GM10248 (cell line): ENCODE data around the gene MAP2K3.

ENCODE experiments used
- CTCF ChIA-PET: fragments of 300-600 bp; sonication (Branson Sonifier 250); formaldehyde crosslinking; extraction: SDS; loops from one replicate; lab custom pipeline; 2021; ENCODE audit warnings: antibody characterized with exemption; lab: Yijun Ruan, JAX
- POLR2A ChIA-PET: fragments of 350-650 bp; sonication (Branson Sonifier 250); formaldehyde crosslinking; extraction: SDS; loops from one replicate; lab custom pipeline; 2020; ENCODE audit warnings: antibody characterized with exemption; lab: Yijun Ruan, JAX
- DNase-seq: peaks from one replicate; pipeline ENCODE4 v3.0.0; 2012; ENCODE audit errors: extremely low spot score
- TF ChIP-seq, protein P1 (sequence below): IDR thresholded peaks from 2 replicates; pipeline ENCODE4 v1.5.1; 2012; ENCODE audit warnings: mild to moderate bottlenecking, low read depth; ENCODE audit errors: extremely low read depth, missing control alignments, control extremely low read depth

MAP2K3 gene

DNA sequence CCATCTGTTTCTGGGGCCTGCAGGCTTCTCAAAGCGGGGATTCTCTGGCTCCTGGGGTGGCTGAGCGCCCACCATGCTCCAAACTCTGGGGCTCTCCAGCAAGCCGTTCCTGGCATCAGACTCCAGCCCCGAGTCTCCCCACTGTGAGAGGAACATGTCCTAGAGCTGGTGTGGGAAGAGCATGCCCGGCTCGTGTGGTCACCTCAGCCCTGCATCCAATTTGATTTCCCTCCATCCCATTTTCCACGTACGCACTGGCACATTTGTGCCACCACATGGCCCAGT is 68.4 kb downstream of the MAP2K3 start:
- DNase-seq, result no peak
- TF ChIP-seq, protein P1, sequence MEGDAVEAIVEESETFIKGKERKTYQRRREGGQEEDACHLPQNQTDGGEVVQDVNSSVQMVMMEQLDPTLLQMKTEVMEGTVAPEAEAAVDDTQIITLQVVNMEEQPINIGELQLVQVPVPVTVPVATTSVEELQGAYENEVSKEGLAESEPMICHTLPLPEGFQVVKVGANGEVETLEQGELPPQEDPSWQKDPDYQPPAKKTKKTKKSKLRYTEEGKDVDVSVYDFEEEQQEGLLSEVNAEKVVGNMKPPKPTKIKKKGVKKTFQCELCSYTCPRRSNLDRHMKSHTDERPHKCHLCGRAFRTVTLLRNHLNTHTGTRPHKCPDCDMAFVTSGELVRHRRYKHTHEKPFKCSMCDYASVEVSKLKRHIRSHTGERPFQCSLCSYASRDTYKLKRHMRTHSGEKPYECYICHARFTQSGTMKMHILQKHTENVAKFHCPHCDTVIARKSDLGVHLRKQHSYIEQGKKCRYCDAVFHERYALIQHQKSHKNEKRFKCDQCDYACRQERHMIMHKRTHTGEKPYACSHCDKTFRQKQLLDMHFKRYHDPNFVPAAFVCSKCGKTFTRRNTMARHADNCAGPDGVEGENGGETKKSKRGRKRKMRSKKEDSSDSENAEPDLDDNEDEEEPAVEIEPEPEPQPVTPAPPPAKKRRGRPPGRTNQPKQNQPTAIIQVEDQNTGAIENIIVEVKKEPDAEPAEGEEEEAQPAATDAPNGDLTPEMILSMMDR, result no peak
- ChIA-PET CTCF (no interaction called here), POLR2A (no interaction called here)

DNA sequence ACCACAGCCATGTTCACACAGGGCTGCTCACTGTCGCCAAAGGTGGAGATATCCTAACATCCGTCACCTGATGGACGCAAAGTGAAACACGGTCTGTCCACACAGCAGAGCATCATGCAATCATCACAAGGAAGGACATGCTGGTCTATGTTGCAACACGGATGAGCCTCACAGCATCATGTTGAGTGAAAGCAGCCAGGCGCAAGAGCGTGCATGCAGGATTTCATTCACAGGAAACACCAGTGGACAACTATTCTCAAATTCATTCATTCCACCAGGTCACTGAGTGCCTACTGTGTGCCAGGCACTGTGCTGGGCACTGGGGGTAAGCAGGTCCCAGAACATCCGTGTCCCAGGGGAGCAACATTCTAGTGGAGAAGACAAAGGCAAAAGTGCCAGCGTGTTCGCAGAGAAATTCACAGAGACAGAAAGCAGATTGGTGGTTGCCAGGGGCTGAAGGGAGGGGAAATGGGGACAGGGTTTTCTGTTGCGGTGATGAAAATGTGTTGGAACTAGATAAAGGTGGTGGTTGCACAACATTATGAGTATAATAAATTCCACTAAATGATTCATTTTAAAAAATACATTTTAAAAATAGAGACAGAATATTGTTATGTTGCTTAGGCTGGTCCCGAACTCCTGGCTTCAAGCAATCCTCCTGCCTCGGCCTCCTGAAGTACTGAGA is 69.0 kb downstream of the MAP2K3 start:
- CTCF ChIA-PET, result no interaction called here
- TF ChIP-seq, protein P1, result no peak
- no peak for DNase-seq
- POLR2A ChIA-PET, result no interaction called here

DNA sequence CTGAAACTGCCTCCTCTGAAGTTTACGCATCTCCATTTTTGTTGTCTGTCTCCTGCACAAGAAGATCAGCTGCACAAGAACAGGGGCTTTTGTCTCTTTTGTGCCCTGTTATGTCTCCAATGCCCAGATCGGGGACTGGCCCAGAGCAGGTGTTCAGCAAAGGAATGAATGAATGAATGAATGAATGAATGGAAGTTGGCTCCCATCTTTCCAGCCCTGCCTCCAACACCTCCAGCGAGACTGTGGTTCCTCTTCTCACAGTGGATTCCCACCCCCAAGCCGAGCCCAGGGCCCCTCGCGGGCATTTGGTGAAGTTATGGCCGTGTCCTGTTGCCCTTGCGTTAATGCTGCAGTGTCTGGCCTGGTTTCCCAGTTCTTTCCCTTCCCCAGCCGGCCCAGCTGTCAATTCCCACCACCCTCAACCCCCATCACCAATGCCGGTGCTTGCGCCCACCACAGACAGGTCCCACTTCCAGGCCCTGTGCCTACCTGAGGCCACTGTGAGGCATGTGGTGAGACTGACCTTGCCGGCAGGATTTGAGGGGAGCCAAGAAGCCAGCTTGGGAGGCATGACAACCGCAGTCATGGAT is 70.4 kb downstream of the MAP2K3 start:
- POLR2A ChIA-PET, result no interaction called here

DNA sequence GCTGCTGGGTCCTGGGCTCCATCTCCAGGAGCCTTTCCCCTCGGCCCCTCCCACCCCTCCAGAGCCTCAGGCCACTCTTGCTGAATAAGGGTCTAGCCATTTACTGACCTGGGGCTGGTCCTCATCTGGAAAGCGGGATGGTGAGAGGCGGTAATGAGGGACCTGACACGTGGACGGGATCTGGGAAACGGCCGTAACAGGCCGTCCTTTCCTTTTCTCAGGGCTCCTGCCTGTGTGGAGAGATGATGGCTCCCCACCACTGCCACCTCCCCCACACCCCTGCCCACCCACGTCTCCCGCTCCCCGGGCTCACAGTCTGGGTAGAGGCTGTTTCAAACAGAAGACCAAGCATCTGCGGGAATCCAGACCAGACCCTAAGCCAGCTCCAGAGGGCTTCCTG is 71.1 kb downstream of the MAP2K3 start:
- no peak for DNase-seq
- CTCF ChIA-PET, result no interaction called here
- POLR2A ChIA-PET, result no interaction called here
- TF ChIP-seq, protein P1, result no peak

More for the DNA sequence above, 70.4 kb downstream of the MAP2K3 start:
- CTCF ChIA-PET, result no interaction called here
- TF ChIP-seq, protein P1, result no peak
- DNase-seq, result no peak

DNA sequence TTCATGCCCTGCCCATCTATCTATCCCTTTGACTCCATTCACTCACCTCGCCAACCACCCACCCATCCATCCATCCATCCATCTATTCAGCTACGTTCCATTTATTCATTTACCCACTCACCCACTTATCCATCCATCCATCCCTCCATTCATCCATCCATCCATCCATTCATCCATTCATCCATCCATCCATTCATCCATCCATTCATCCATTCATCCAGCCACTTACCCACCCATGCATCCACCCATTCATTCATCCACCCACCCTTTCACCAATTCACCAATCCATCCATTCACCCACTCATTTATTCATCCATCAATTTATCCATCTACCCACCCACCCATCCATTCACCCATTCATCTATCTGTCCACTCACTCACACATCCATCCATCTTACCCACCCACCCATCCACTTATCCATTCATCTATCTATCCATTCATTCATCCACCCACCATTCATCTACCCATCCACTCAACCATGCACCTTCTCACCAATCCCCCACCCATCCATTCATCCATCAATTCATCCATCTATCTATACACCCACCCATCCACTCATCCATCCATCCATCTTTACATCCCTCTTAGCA is 72.1 kb downstream of the MAP2K3 start:
- DNase-seq, result no peak
- TF ChIP-seq, protein P1, result no peak
- POLR2A ChIA-PET, result no interaction called here
- CTCF ChIA-PET, result no interaction called here

DNA sequence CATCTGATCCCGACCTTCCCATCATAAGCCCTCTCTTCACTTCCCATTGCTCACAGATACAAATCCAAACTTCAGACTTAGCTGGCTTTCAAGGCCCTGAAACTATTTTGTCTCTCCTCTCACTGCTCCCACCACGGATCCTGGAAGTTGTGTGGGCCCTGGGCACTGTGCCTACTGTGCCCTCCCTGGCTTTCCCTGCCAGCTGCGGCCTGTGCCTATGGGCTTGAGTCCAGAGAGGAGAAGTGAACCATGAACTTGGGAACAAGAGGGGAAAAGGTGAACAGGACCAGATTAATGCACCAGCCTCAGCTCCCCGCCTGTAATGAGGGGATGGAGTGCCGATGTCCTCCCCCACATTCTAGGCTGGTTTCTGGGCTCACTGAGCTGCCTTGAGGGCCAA is 72.8 kb downstream of the MAP2K3 start:
- CTCF ChIA-PET, result no interaction called here
- no peak for DNase-seq
- POLR2A ChIA-PET, result no interaction called here
- TF ChIP-seq, protein P1, result no peak
